Measurements from ENCODE around the gene SBK1. TPM values are rescaled to one million over a fixed set of nuclear protein-coding genes. Genes with fewer than 3 reads are reported as not detected.

The SBK1 gene
- total RNA-seq, 1 donor from 2014 or later, result 4.6 TPM

DNA sequence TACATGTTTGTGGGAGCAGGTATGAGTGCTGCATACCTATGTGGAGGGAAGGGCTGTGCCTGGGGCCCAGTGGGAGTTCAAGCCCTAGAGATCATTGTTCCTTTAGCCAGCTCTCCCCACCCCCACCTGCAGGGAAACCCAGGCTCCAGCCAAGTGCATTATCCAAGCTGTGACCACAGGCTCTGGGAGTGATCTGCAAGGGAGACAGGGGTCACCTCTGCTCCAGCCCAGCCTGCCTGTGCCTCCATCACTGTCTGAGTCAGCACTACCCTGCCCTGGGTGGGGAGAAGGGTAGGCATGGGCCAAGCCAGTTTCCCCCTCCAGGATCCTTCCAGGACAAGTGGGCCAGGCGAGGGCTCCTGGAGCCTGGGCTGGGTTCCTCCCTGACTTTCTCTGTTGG, 32.1 kb upstream of the SBK1 start:
- Mint-ChIP-seq H3K9me3 (no peaks in the 10 kb centered on the region), H3K4me3 (peak overlapping the region; percentile 58), H3K27me3 (ENCODE audit: insufficient read depth, low read depth) (peaks cover 18% of the 10 kb centered on the region), H3K4me1 (peaks cover 39% of the 10 kb centered on the region), H3K36me3 (no peaks in the 10 kb centered on the region), H3K27ac (no peak overlapping the region)
- H2AFZ ChIP-seq (replicated peaks), result no peak overlapping the region
- H3K4me2 ChIP-seq, result no peak overlapping the region
- H3K27me3 ChIP-seq, result no peaks in the 10 kb centered on the region
- TF ChIP-seq, protein P1, sequence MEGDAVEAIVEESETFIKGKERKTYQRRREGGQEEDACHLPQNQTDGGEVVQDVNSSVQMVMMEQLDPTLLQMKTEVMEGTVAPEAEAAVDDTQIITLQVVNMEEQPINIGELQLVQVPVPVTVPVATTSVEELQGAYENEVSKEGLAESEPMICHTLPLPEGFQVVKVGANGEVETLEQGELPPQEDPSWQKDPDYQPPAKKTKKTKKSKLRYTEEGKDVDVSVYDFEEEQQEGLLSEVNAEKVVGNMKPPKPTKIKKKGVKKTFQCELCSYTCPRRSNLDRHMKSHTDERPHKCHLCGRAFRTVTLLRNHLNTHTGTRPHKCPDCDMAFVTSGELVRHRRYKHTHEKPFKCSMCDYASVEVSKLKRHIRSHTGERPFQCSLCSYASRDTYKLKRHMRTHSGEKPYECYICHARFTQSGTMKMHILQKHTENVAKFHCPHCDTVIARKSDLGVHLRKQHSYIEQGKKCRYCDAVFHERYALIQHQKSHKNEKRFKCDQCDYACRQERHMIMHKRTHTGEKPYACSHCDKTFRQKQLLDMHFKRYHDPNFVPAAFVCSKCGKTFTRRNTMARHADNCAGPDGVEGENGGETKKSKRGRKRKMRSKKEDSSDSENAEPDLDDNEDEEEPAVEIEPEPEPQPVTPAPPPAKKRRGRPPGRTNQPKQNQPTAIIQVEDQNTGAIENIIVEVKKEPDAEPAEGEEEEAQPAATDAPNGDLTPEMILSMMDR (IDR thresholded peaks at IDR 0.05), result no peak
- TF ChIP-seq EZH2phosphoT487 (IDR thresholded peaks at IDR 0.05), result no peak
- TF ChIP-seq EZH2 (IDR thresholded peaks at IDR 0.05), result no peak
- H3K27ac ChIP-seq, result no peak overlapping the region
- peaks cover 25% of the 10 kb centered on the region for H3K4me1 ChIP-seq
- H3K79me2 ChIP-seq (ENCODE audit: low read depth), result no peaks in the 10 kb centered on the region
- H3K9ac ChIP-seq, result no peak overlapping the region
- no peaks in the 10 kb centered on the region for H3F3A ChIP-seq (ENCODE audit: low read depth)
- DNase-seq (ENCODE audit: low spot score), result no peak
- no peaks in the 10 kb centered on the region for H3K9me3 ChIP-seq (ENCODE audit: low read depth)
- H4K20me1 ChIP-seq (ENCODE audit: low read depth), result no peaks in the 10 kb centered on the region
- H3K36me3 ChIP-seq, result no peaks in the 10 kb centered on the region
- no peak overlapping the region for H3K4me3 ChIP-seq

DNA sequence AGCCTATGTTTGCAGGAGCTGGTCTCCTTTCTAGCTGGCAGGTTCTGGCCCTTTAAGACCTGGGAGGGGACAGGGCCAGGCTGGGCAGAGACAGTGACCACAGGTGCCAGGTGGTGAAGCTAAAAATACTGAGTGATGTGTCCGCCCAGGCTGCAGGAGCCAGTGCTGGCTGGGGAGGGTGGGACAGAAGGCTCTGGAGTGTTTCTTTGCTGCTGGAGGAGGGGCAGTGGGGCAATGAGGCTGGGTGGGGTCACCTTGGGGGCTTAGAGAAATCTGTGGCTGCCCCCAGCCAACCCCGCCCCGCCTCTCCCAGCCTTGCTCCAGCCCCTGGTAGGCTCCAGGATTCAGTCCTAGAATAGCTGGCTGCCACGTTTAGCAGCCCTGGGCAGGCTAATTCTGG, 30.4 kb upstream of the SBK1 start:
- Histone ChIP-seq H3K27me3 (no peaks in the 10 kb centered on the region), H3K4me2 (no peak overlapping the region), H3K9me3 (ENCODE audit: low read depth) (no peaks in the 10 kb centered on the region), H3K79me2 (ENCODE audit: low read depth) (no peaks in the 10 kb centered on the region), H3K27ac (no peak overlapping the region), H3K9ac (no peak overlapping the region), H2AFZ (replicated peaks) (no peak overlapping the region), H3K4me3 (no peak overlapping the region), H4K20me1 (ENCODE audit: low read depth) (no peaks in the 10 kb centered on the region), H3K36me3 (no peaks in the 10 kb centered on the region), H3F3A (ENCODE audit: low read depth) (no peaks in the 10 kb centered on the region), H3K4me1 (peaks cover 17% of the 10 kb centered on the region)
- no peak for DNase-seq (ENCODE audit: low spot score)
- Mint-ChIP-seq H3K9me3 (no peaks in the 10 kb centered on the region), H3K36me3 (no peaks in the 10 kb centered on the region), H3K4me1 (peaks cover 31% of the 10 kb centered on the region), H3K27me3 (ENCODE audit: insufficient read depth, low read depth) (peaks cover 20% of the 10 kb centered on the region), H3K4me3 (no peak overlapping the region), H3K27ac (no peak overlapping the region)
- TF ChIP-seq, protein P1 (IDR thresholded peaks at IDR 0.05), result no peak
- TF ChIP-seq EZH2phosphoT487 (IDR thresholded peaks at IDR 0.05) (no peak), EZH2 (IDR thresholded peaks at IDR 0.05) (no peak)

DNA sequence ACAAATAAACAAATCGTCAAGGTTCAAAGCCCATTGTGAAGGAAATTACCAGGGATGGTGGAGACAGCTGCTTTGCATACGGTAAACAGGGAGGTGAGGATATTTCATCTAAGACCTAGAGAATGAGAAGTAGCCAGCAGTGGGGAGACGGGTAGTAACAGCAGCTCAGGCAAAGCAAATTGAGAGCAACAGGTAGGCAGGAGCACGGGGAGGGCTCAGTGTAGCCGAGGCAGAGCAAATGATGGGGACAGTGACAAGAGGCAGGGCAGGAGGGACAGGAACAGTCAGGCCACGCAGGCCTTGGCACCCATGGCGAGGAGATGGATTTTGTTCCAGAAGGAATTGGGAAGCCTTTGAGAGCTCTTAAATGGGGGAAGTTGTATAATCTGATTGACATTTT, 29.0 kb upstream of the SBK1 start:
- H4K20me1 ChIP-seq (ENCODE audit: low read depth), result no peaks in the 10 kb centered on the region
- H3K4me1 Mint-ChIP-seq, result peaks cover 27% of the 10 kb centered on the region
- H3K4me1 ChIP-seq, result peaks cover 14% of the 10 kb centered on the region
- H3K27me3 ChIP-seq, result no peaks in the 10 kb centered on the region
- no peak for TF ChIP-seq EZH2phosphoT487 (IDR thresholded peaks at IDR 0.05)
- H3K36me3 Mint-ChIP-seq, result no peaks in the 10 kb centered on the region
- no peaks in the 10 kb centered on the region for H3K79me2 ChIP-seq (ENCODE audit: low read depth)
- H3F3A ChIP-seq (ENCODE audit: low read depth), result no peaks in the 10 kb centered on the region
- H3K36me3 ChIP-seq, result no peaks in the 10 kb centered on the region
- no peak overlapping the region for H3K4me3 Mint-ChIP-seq
- no peaks in the 10 kb centered on the region for H3K9me3 Mint-ChIP-seq
- peaks cover 26% of the 10 kb centered on the region for H3K27me3 Mint-ChIP-seq (ENCODE audit: insufficient read depth, low read depth)
- no peak overlapping the region for H2AFZ ChIP-seq (replicated peaks)
- no peak overlapping the region for H3K4me2 ChIP-seq
- H3K27ac ChIP-seq, result no peak overlapping the region
- no peak overlapping the region for H3K9ac ChIP-seq
- peak overlapping the region; percentile 3 for H3K27ac Mint-ChIP-seq
- DNase-seq (ENCODE audit: low spot score), result no peak
- no peaks in the 10 kb centered on the region for H3K9me3 ChIP-seq (ENCODE audit: low read depth)
- no peak overlapping the region for H3K4me3 ChIP-seq

DNA sequence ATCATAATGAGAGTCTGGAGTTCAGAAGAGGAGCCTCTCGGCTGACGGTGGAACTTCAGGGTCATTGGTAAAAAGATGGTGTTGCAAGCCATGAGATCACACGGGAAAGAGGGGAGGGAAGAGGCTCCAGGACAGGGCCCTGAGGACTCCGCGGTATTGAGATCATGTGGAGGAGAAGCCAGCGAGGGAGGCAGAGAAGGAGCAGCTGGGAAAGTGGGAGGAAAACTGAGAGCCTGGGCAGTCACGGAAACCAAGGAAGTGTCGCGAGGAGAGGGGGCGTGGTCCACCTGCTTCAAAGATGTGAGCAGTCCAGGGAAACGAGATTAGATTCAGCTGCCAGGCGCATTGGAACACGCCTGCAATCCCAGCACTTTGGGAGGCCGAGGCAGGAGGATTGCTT, 27.7 kb upstream of the SBK1 start:
- H3K27ac Mint-ChIP-seq, result no peak overlapping the region
- no peak for DNase-seq (ENCODE audit: low spot score)
- no peaks in the 10 kb centered on the region for H3K27me3 ChIP-seq

More for the DNA sequence above, 27.7 kb upstream of the SBK1 start:
- Histone ChIP-seq H4K20me1 (ENCODE audit: low read depth) (no peaks in the 10 kb centered on the region), H3F3A (ENCODE audit: low read depth) (no peaks in the 10 kb centered on the region), H3K27ac (no peak overlapping the region), H3K79me2 (ENCODE audit: low read depth) (no peaks in the 10 kb centered on the region), H2AFZ (replicated peaks) (no peak overlapping the region), H3K9ac (no peak overlapping the region), H3K9me3 (ENCODE audit: low read depth) (no peaks in the 10 kb centered on the region), H3K4me3 (no peak overlapping the region), H3K4me2 (no peak overlapping the region), H3K36me3 (no peaks in the 10 kb centered on the region), H3K4me1 (peaks cover 5% of the 10 kb centered on the region)
- peaks cover 22% of the 10 kb centered on the region for H3K4me1 Mint-ChIP-seq
- no peaks in the 10 kb centered on the region for H3K9me3 Mint-ChIP-seq
- no peaks in the 10 kb centered on the region for H3K36me3 Mint-ChIP-seq
- TF ChIP-seq EZH2phosphoT487 (IDR thresholded peaks at IDR 0.05) (no peak), EZH2 (IDR thresholded peaks at IDR 0.05) (no peak)
- TF ChIP-seq, protein P1 (IDR thresholded peaks at IDR 0.05), result no peak
- peak overlapping the region; percentile 22 for H3K4me3 Mint-ChIP-seq
- peaks cover 26% of the 10 kb centered on the region for H3K27me3 Mint-ChIP-seq (ENCODE audit: insufficient read depth, low read depth)

Measured in neural progenitor cell (in vitro differentiated cells).